Pancreas (tissue), 10 donors: ENCODE results near the gene ZNF740. TPM values are rescaled to one million over a fixed set of nuclear protein-coding genes. Genes with fewer than 3 reads are reported as not detected.

Source experiments
- ATAC-seq, 4 donors: fragments of 200-7000 bp; cut with Tn5 transposase; one replicate each; pipeline versions ENCODE4 v1.8.0 to v1.9.1; 2020; ENCODE audit warnings: mild to moderate bottlenecking in 4 of 4, moderate library complexity in 4 of 4
- DNase-seq, 6 donors: peaks; one replicate each; pipeline ENCODE4 v3.0.0-alpha.2; 2020
- FAIRE-seq: peaks from 2 replicates; lab custom pipeline; 2012; peaks lifted over from hg19 to GRCh38; lab: Jason Lieb, UNC
- H3K27ac ChIP-seq, 4 donors: fragments of 200-600 bp; sonication (generic); 1 replicate in 3 of 4; 2 replicates in 1 of 4; pipeline versions ENCODE4 v1.5.0 to v1.8.0; 2020
- H3K27me3 ChIP-seq, 4 donors: fragments of 200-600 bp; one replicate each; pipeline ENCODE4 v1.8.0; 2021
- H3K36me3 ChIP-seq, 3 donors: fragments of 200-600 bp; sonication (generic) in 1 of 3; one replicate each; pipeline versions ENCODE4 v1.5.0 to v1.8.0; 2020 to 2021
- H3K4me1 ChIP-seq, 3 donors: fragments of 200-600 bp; one replicate each; pipeline ENCODE4 v1.8.0; 2021
- H3K4me3 ChIP-seq, 4 donors: fragments of 200-600 bp; sonication (generic) in 2 of 4; one replicate each; pipeline versions ENCODE4 v1.5.0 to v1.8.0; 2020 to 2021
- H3K9me3 ChIP-seq, 4 donors: fragments of 200-600 bp; one replicate each; pipeline ENCODE4 v1.8.0; 2021
- CTCF ChIP-seq, 4 donors: fragments of 200-600 bp; sonication (generic) in 3 of 4; IDR thresholded peaks; one replicate each; pipeline versions ENCODE4 v1.5.0 to v1.8.0; 2021; ENCODE audit warnings: antibody characterized with exemption in 4 of 4
- WGBS, 2 donors: extraction: QIAGEN DNeasy Blood & Tissue Kit; methylation state at CpG; one replicate each; pipeline ENCODE4 v1.1.7; 2013; 5-methylcytosine and 5-hydroxymethylcytosine counted together
- intact Hi-C, 3 donors: fragments of 100-400 bp; cut with DNase I; formaldehyde crosslinking; loops; one replicate each; pipeline versions ENCODE4 v1.11.1 to v1.14.2; 2022
- polyA plus RNA-seq, 2 donors: library from polyadenylated mRNA; stranded (reverse); fragments of 200-250 nt; gene quantifications; one replicate each; pipeline ENCODE4 v1.2.3, GENCODE V29; 2013
- total RNA-seq, 6 donors: library from RNA; stranded (reverse); fragmentation: NEBNext Ultra II Directional in 4 of 6; extraction: Animal tissue kit (Norgen Biotek cat#: 25700) in 4 of 6; gene quantifications; one replicate each; pipeline versions ENCODE4 v1.2.1 to v1.2.4, GENCODE V29; 2021 to 2023
- donor health status: healthy with polysubstance abuse.
- donor health status: DM: no; HTN: no; CAD: no; lungs with moderate emphysema.
- donor health status: DM: no; HTN: no; CAD: no.
- donor health status: control.
- donor health status: control.
- donor health status: Bipolar disorder and iron deficiency.
- donor health status: DM: yes; HTN: yes; CAD: no.
- donor health status: DM: no; HTN: no; CAD: no.
- donor health status: DM: no; HTN: no; CAD: no.
- donor health status: DM: yes; HTN: yes; CAD: no.

The ZNF740 gene
- total and polyA plus RNA-seq, 8 donors = 5.2 to 33.1 (median 17.8) TPM

- no peak for DNase-seq
- intact Hi-C loops = no loop called here
- Histone ChIP-seq H3K4me1 (no peaks in the 10 kb centered on the region), H3K27me3 (no peaks in the 10 kb centered on the region), H3K36me3 (no peaks in the 10 kb centered on the region), H3K9me3 (no peaks in the 10 kb centered on the region), H3K4me3 (peak overlapping the region; percentile 29 to 62 (median 50)), H3K27ac (peak overlapping the region; percentile 62 to 78 (median 66))
- FAIRE-seq = no peak
- WGBS, 2 donors = 0% methylated on average over 6 to 9 of the region's 9 CpGs
- no peak for ATAC-seq
- no peak for TF ChIP-seq CTCF (IDR thresholded peaks at IDR 0.05)
Measured at GRCh38 chr12:53231671-53231920, 51.1 kb downstream of the ZNF740 start.

GRCh38 chr12:53231921-53232645 lies 51.6 kb downstream of the ZNF740 start, which contains the start of gene RARG:
Gene RARG, minus strand, starts transcription at chr12:53232209. Its CDS starts 4,664 bp downstream, at chr12:53227545.
- DNase-seq (peak in 5 of 6 donors; percentile 42 to 77 (median 69)), FAIRE-seq (no peak), ATAC-seq (peak; percentile 71 to 77 (median 75))
- no peak for TF ChIP-seq CTCF (IDR thresholded peaks at IDR 0.05)
- peak within 1 kb of the TSS; percentile 62 to 78 (median 66) for H3K27ac ChIP-seq
- no peaks in the 10 kb centered on the region for H3K9me3 ChIP-seq
- WGBS, 2 donors = 1% methylated on average over 32 to 42 of the region's 44 CpGs
- H3K4me3 ChIP-seq = peak within 1 kb of the TSS; percentile 29 to 62 (median 50)
- H3K27me3 ChIP-seq = no peaks in the 10 kb centered on the region
- no peaks in the 10 kb centered on the region for H3K4me1 ChIP-seq
- intact Hi-C loops = no loop called here
- H3K36me3 ChIP-seq = no peaks in the 10 kb centered on the region

GRCh38 chr12:53232646-53233461 lies 52.3 kb downstream of the ZNF740 start:
- no peaks in the 10 kb centered on the region for H3K4me1 ChIP-seq
- H3K36me3 ChIP-seq = no peaks in the 10 kb centered on the region
- H3K9me3 ChIP-seq = no peaks in the 10 kb centered on the region
- peak overlapping the region; percentile 5 to 78 (median 64) for H3K27ac ChIP-seq
- no peak for FAIRE-seq
- intact Hi-C loops = no loop called here
- TF ChIP-seq CTCF (IDR thresholded peaks at IDR 0.05) = no peak
- ATAC-seq = peak; percentile 41 to 71 (median 67)
- 28 to 29% methylated on average over 11 of the region's 11 CpGs for WGBS, 2 donors
- no peaks in the 10 kb centered on the region for H3K27me3 ChIP-seq
- peak overlapping the region in 3 of 4 donors; percentile 46 to 62 (median 54) for H3K4me3 ChIP-seq
- DNase-seq = peak in 1 of 6 donors; percentile 60

- Histone ChIP-seq H3K9me3 (no peaks in the 10 kb centered on the region), H3K4me3 (no peak overlapping the region), H3K36me3 (no peaks in the 10 kb centered on the region), H3K4me1 (no peaks in the 10 kb centered on the region), H3K27ac (peak overlapping the region in 1 of 4 donors; percentile 5), H3K27me3 (no peaks in the 10 kb centered on the region)
- no peak for ATAC-seq
- no peak for DNase-seq
- 45 to 46% methylated on average over 6 to 7 of the region's 7 CpGs for WGBS, 2 donors
- TF ChIP-seq CTCF (IDR thresholded peaks at IDR 0.05) = no peak
- intact Hi-C loops = no loop called here
- FAIRE-seq = no peak
Measured at GRCh38 chr12:53233671-53234121, 53.2 kb downstream of the ZNF740 start.
